Subcutaneous abdominal adipose tissue (tissue), 5 donors: ENCODE results near the gene SH2D1A.
"Not testable (repeated sequence)": the region's sequence is repeated elsewhere in the genome, so short reads cannot be mapped to it uniquely, and the experiment has no call there.

Experiments
- H3K27ac ChIP-seq: one replicate; pipeline ENCODE4 v1.7.0; 2013; ENCODE audit warnings: low read depth, mild to moderate bottlenecking, inconsistent platforms, low read length, moderate library complexity
- H3K27me3 ChIP-seq, 5 donors: one replicate each; pipeline ENCODE4 v1.7.0; 2013; ENCODE audit warnings: low read length in 5 of 5, inconsistent platforms in 1 of 5; ENCODE audit not compliant: control insufficient read depth in 5 of 5, insufficient read depth in 4 of 5
- H3K36me3 ChIP-seq, 5 donors: one replicate each; pipeline ENCODE4 v1.7.0; 2013; ENCODE audit warnings: low read length in 5 of 5; ENCODE audit not compliant: control insufficient read depth in 5 of 5, insufficient read depth in 5 of 5
- H3K4me1 ChIP-seq, 5 donors: one replicate each; pipeline ENCODE4 v1.7.0; 2013; ENCODE audit warnings: low read length in 5 of 5, mild to moderate bottlenecking in 3 of 5, moderate library complexity in 1 of 5; ENCODE audit not compliant: control insufficient read depth in 5 of 5, insufficient read depth in 5 of 5
- H3K4me3 ChIP-seq, 5 donors: one replicate each; pipeline ENCODE4 v1.7.0; 2013; ENCODE audit warnings: low read length in 5 of 5, low read depth in 1 of 5
- H3K9ac ChIP-seq, 5 donors: one replicate each; pipeline ENCODE4 v1.7.0; 2013; ENCODE audit warnings: low read length in 5 of 5, mild to moderate bottlenecking in 4 of 5, moderate library complexity in 3 of 5
- H3K9me3 ChIP-seq, 5 donors: one replicate each; pipeline ENCODE4 v1.7.0; 2013; ENCODE audit warnings: low read length in 5 of 5; ENCODE audit not compliant: control insufficient read depth in 5 of 5
- donor health status: healthy.
- donor health status: healthy.
- donor health status: healthy.
- donor health status: healthy.
- donor health status: healthy.

The SH2D1A gene

DNA sequence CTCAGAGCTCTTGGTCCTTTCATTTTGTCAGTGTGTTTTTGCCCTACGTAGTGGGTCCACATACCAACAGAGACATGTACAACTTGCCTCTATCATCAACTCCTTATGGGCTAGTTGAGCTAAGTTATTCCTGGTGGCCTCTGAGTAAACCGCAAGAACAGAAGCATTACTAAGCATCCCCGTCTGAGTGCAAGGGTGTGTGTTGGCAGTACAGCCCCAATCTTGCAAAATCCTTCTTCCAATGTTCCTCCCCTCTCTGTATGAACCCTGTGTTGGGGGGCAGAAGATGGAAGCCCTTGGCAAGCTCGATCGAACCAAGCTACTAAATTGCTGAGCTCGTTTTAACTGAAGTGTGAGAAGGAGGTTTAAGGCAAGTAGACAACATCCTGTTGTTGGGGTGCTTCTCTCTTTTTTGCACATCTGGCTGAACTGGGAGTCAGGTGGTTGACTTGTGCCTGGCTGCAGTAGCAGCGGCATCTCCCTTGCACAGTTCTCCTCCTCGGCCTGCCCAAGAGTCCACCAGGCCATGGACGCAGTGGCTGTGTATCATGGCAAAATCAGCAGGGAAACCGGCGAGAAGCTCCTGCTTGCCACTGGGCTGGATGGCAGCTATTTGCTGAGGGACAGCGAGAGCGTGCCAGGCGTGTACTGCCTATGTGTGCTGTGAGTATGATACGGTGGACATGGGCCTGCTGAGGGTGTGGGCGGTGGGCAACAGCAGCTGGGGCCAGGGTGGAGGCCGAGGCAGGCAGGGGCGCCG, at the start of gene SH2D1A:
Gene SH2D1A (plus strand): TSS at position 447 of the 760 bp plus-strand sequence. CDS start 80 bp downstream, at position 527.
- Histone ChIP-seq H3K36me3 (no peaks in the 10 kb centered on the region), H3K4me3 (no peak within 1 kb of the TSS), H3K27ac (no peak within 1 kb of the TSS), H3K4me1 (no peaks in the 10 kb centered on the region), H3K9ac (no peak within 1 kb of the TSS), H3K27me3 (peaks cover 0 to 5% (median 0%) of the 10 kb centered on the region in 5 donors), H3K9me3 (no peaks in the 10 kb centered on the region)

DNA sequence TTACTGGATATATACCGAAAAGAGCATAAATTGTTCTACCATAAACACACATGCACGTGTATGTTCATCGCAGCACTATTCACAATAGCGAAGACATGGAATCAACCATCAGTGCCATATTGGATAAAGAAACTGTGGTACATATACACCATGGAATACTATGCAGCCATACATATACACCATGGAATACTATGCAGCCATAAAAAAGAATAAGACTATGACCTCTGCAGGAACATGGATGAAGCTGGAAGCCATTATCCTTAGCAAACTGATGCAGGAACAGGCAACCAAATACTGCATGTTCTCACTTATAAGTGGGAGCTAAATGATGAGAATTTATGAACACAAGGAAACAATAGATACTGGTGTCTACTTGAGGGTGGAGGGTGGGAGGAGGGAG, 47.0 kb upstream of the SH2D1A start:
- not testable (repeated sequence) for H3K27ac ChIP-seq, H3K9ac ChIP-seq, H3K9me3 ChIP-seq, H3K4me3 ChIP-seq, H3K27me3 ChIP-seq, H3K4me1 ChIP-seq, H3K36me3 ChIP-seq

DNA sequence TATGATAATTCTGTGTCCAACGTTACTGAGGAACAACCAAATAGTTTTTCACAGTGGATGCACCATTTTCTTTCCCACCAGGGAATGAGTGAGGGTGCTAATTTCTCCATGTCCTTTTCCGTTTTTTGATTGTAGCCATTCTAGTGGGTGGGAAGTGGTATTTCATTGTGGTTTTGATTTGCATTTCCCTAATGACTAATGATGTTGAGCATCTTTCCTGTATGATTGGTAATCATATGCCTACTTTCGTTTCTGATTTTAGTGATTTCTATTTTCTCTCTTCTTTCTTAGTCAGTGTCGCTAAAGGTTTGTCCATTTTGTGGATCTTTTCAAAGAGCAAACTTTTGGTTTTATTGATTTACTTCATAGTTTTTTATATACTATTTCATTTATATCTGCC, 46.0 kb upstream of the SH2D1A start:
- no peak overlapping the region for H3K4me3 ChIP-seq
- no peaks in the 10 kb centered on the region for H3K27me3 ChIP-seq
- H3K36me3 ChIP-seq: no peaks in the 10 kb centered on the region
- no peaks in the 10 kb centered on the region for H3K4me1 ChIP-seq
- H3K9ac ChIP-seq: no peak overlapping the region
- H3K9me3 ChIP-seq: peaks cover 0 to 5% (median 4%) of the 10 kb centered on the region in 5 donors
- no peak overlapping the region for H3K27ac ChIP-seq

DNA sequence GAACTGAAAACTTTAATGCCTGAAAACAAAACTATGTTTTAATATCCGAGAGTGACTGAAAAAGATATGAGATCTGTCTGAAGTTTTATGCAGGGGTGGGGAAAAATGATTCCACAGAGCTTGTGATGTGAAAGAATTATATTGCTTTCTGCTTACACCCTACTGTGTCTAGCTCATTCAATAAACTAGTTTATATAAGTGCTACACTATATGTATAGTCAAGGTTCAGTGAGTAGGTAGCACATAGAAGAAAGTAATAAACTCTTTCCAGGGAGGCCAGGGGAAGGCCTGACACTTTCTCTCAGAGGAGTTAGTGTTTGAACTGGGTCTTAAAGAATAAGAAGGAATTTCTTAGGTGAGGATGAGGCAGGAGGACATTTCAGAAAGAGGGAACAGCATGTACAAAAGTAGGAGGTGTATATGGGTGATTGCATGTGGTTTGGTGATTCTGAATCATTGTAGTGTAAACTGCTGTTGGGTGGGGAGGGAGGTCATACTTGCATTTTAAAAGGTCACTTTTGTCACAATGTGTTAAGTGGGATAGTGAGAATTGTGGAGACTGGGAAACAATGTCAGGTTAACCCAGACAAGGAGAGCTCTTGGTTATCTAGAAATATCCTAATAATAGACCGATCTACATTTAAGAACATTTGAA, 39.0 kb upstream of the SH2D1A start:
- Histone ChIP-seq H3K9me3 (peaks cover 0 to 2% (median 0%) of the 10 kb centered on the region in 5 donors), H3K36me3 (no peaks in the 10 kb centered on the region), H3K4me1 (no peaks in the 10 kb centered on the region), H3K4me3 (no peak overlapping the region), H3K27me3 (peaks cover 0 to 15% (median 0%) of the 10 kb centered on the region in 5 donors), H3K27ac (no peak overlapping the region), H3K9ac (no peak overlapping the region)

DNA sequence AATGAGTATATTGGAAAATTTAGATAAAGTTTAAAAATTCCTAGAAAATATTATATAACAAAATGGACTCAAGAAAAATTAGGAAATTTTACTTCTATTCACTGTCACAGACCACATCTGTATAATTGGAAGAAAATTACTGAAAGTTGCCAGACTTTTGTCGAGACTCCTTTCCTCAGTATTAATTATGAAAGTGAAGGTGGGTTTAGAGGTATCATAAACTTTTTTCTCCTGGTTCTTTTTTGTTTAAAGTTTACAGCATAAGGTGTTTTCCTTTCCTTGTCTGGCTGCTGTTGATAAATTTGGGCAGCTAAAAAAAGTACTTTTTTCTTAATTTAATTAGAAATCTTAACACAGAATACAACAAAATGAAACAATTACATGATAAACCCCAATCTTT, 20.6 kb upstream of the SH2D1A start:
- Histone ChIP-seq H3K27ac (no peak overlapping the region), H3K27me3 (peaks cover 0 to 4% (median 0%) of the 10 kb centered on the region in 5 donors), H3K9me3 (no peaks in the 10 kb centered on the region), H3K9ac (no peak overlapping the region), H3K4me3 (no peak overlapping the region), H3K4me1 (no peaks in the 10 kb centered on the region), H3K36me3 (no peaks in the 10 kb centered on the region)

DNA sequence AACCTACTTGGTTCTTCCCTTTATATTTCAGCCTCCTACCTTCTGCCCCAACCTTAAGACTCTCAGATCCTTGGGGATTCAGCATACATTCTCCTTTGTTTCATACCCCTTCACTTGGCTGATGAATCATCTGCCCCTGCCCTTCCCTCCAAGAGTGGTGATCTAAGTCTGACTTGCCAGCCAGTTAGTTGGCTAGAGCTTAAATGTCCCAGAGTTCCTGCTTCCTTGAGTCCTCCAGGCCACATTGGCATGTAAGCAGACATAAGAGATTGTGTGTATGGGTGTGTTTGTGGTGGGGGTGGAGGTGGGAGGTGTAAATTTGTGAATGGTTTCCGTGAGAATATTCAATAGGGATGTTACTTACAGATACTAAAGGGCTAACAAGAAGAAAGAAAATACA, 17.6 kb upstream of the SH2D1A start:
- Histone ChIP-seq H3K4me1 (no peaks in the 10 kb centered on the region), H3K9ac (no peak overlapping the region), H3K36me3 (no peaks in the 10 kb centered on the region), H3K27me3 (peaks cover 0 to 4% (median 0%) of the 10 kb centered on the region in 5 donors), H3K9me3 (peaks cover 0 to 5% (median 0%) of the 10 kb centered on the region in 5 donors), H3K27ac (no peak overlapping the region), H3K4me3 (no peak overlapping the region)

DNA sequence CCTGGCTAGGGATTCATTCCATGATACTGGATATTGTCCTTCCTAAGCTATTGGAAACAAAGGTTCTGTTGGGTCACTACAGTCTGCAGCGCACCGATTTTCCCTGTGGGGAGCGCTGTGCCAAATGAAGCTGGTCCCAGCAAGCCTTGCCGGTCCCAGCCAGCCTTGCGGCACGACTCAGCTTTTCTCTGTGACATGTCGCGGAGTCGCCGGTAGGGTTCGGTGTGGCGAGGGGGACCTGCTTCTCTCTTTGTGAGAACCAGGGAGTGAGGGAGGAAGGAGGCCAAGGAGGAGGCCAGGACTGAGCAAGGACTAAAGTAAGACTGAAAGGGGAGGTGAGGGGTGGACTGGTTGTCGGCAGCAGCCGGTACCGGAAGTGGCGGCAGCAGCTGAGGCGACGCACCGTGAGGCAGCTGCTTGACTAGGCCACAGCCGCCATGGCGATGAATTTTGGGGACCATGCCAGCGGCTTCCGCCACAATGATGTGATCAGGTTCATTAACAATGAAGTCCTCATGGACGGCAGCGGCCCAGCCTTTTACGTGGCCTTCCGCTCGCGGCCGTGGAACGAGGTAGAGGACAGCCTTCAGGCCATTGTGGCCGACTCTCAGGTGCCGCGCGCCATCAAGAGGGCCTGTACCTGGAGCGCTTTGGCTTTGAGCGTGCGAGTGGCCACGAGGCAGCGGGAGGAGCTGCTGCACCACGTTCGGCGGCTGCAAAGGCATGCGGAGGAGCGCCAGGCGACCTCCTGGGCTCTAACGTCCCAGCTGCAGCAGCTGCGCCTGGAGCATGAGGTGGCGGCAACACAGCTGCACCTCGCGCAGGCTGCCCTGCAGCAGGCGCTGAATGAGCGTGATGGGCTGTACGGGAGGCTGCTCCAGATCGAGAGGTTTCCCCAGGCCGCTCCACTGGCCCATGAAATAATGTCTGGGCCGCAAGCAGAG, 13.6 kb upstream of the SH2D1A start, which contains the start of gene TEX13D:
Gene TEX13D (plus strand): TSS at position 180 of the 944 bp plus-strand sequence. CDS start 258 bp downstream, at position 438.
- Histone ChIP-seq H3K4me3 (no peak within 1 kb of the TSS), H3K27me3 (peaks cover 0 to 4% (median 0%) of the 10 kb centered on the region in 5 donors), H3K36me3 (no peaks in the 10 kb centered on the region), H3K9ac (no peak within 1 kb of the TSS), H3K4me1 (no peaks in the 10 kb centered on the region), H3K9me3 (peaks cover 0 to 5% (median 0%) of the 10 kb centered on the region in 5 donors), H3K27ac (no peak within 1 kb of the TSS)

DNA sequence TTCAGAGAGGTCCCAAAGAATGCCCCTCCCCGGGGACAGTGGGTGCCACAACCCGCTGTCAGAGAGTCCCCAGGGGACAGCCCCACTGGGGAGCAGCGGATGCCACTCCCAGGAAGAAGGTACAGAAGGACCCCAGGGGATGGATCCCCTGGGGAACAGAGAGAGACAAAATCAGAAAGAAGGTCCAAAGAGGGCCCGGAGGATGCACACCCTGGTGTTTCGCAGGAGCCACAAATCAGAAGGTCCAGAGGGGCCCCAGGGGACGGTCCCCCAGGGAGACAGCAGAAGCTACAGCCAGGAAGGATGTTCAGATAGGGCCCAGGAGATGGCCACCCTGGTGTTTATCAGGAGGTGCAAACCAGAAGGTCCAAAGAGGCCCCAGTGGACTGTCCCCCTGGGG, 12.5 kb upstream of the SH2D1A start:
- H3K9me3 ChIP-seq: peaks cover 0 to 5% (median 0%) of the 10 kb centered on the region in 5 donors
- H3K4me3 ChIP-seq: no peak overlapping the region

DNA sequence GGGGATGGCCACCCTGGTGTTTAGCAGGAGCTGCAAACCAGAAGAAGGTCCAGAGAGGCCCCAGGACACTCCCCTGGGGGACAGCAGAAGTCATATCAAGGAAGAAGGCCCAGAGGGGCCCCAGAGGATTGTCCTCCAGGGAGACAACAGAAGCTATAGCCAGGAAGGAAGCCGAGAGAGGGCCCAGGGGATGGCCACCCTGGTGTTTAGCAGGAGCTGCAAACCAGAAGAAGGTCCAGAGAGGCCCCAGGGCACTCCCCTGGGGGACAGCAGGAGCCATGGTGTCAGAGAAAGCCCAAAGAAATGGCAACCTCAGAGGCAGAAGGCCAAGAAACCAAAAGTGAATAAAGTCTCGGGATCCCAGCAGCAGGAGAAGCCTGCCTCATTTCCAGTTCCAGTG, 11.8 kb upstream of the SH2D1A start:
- H3K4me3 ChIP-seq, H3K9ac ChIP-seq, H3K27me3 ChIP-seq, H3K4me1 ChIP-seq, H3K27ac ChIP-seq, H3K36me3 ChIP-seq, H3K9me3 ChIP-seq: not testable (repeated sequence)

More for the DNA sequence above, 12.5 kb upstream of the SH2D1A start:
- H3K4me1 ChIP-seq: no peaks in the 10 kb centered on the region
- H3K27me3 ChIP-seq: peaks cover 0 to 7% (median 0%) of the 10 kb centered on the region in 5 donors
- H3K27ac ChIP-seq: no peak overlapping the region
- H3K36me3 ChIP-seq: no peaks in the 10 kb centered on the region
- H3K9ac ChIP-seq: no peak overlapping the region
